Measurements from ENCODE around the gene ADAMTS17. TPM values are rescaled to one million over a fixed set of nuclear protein-coding genes. Genes with fewer than 3 reads are reported as not detected.

ADAMTS17 gene
- total RNA-seq, 1 donor from 2014 or later = 4.8 TPM

- H3K9me3 Mint-ChIP-seq (ENCODE audit: unreplicated experiment) = peaks cover 5% of the 10 kb centered on the region
- no peak for DNase-seq (ENCODE audit: low spot score)
- no peak overlapping the region for H3K27ac Mint-ChIP-seq (ENCODE audit: unreplicated experiment)
- no peak for TF ChIP-seq CTCF (IDR thresholded peaks at IDR 0.05; ENCODE audit: unreplicated experiment)
- H3K36me3 Mint-ChIP-seq (ENCODE audit: low read depth, unreplicated experiment) = peaks cover 13% of the 10 kb centered on the region
- peaks cover 3% of the 10 kb centered on the region for H3K27me3 Mint-ChIP-seq (ENCODE audit: unreplicated experiment)
- peaks cover 13% of the 10 kb centered on the region for H3K4me1 Mint-ChIP-seq (ENCODE audit: unreplicated experiment)
- no peak overlapping the region for H3K4me3 Mint-ChIP-seq (ENCODE audit: unreplicated experiment)
Measured at GRCh38 chr15:100143378-100143777, 198.4 kb downstream of the ADAMTS17 start.

GRCh38 chr15:100141311-100142001 lies 200.3 kb downstream of the ADAMTS17 start:
- Mint-ChIP-seq H3K27me3 (ENCODE audit: unreplicated experiment) (peaks cover 3% of the 10 kb centered on the region), H3K4me3 (ENCODE audit: unreplicated experiment) (no peak overlapping the region), H3K36me3 (ENCODE audit: low read depth, unreplicated experiment) (no peaks in the 10 kb centered on the region), H3K27ac (ENCODE audit: unreplicated experiment) (no peak overlapping the region), H3K4me1 (ENCODE audit: unreplicated experiment) (peaks cover 13% of the 10 kb centered on the region), H3K9me3 (ENCODE audit: unreplicated experiment) (no peaks in the 10 kb centered on the region)
- no peak for DNase-seq (ENCODE audit: low spot score)
- TF ChIP-seq CTCF (IDR thresholded peaks at IDR 0.05; ENCODE audit: unreplicated experiment) = no peak

- H3K4me3 Mint-ChIP-seq (ENCODE audit: unreplicated experiment) = no peak overlapping the region
- H3K27me3 Mint-ChIP-seq (ENCODE audit: unreplicated experiment) = peaks cover 5% of the 10 kb centered on the region
- H3K4me1 Mint-ChIP-seq (ENCODE audit: unreplicated experiment) = peaks cover 13% of the 10 kb centered on the region
- TF ChIP-seq CTCF (IDR thresholded peaks at IDR 0.05; ENCODE audit: unreplicated experiment) = no peak
- no peak for DNase-seq (ENCODE audit: low spot score)
- no peaks in the 10 kb centered on the region for H3K36me3 Mint-ChIP-seq (ENCODE audit: low read depth, unreplicated experiment)
- H3K9me3 Mint-ChIP-seq (ENCODE audit: unreplicated experiment) = no peaks in the 10 kb centered on the region
- H3K27ac Mint-ChIP-seq (ENCODE audit: unreplicated experiment) = no peak overlapping the region
Measured at GRCh38 chr15:100140527-100141308, 201.1 kb downstream of the ADAMTS17 start.

- no peak for TF ChIP-seq CTCF (IDR thresholded peaks at IDR 0.05; ENCODE audit: unreplicated experiment)
- H3K9me3 Mint-ChIP-seq (ENCODE audit: unreplicated experiment) = no peaks in the 10 kb centered on the region
- H3K27ac Mint-ChIP-seq (ENCODE audit: unreplicated experiment) = no peak overlapping the region
- no peaks in the 10 kb centered on the region for H3K36me3 Mint-ChIP-seq (ENCODE audit: low read depth, unreplicated experiment)
- peaks cover 2% of the 10 kb centered on the region for H3K4me1 Mint-ChIP-seq (ENCODE audit: unreplicated experiment)
- H3K27me3 Mint-ChIP-seq (ENCODE audit: unreplicated experiment) = peaks cover 2% of the 10 kb centered on the region
- no peak for DNase-seq (ENCODE audit: low spot score)
- no peak overlapping the region for H3K4me3 Mint-ChIP-seq (ENCODE audit: unreplicated experiment)
Measured at GRCh38 chr15:100134586-100134985, 207.2 kb downstream of the ADAMTS17 start.

- Mint-ChIP-seq H3K9me3 (ENCODE audit: unreplicated experiment) (no peaks in the 10 kb centered on the region), H3K27ac (ENCODE audit: unreplicated experiment) (no peak overlapping the region), H3K27me3 (ENCODE audit: unreplicated experiment) (peaks cover 2% of the 10 kb centered on the region), H3K4me1 (ENCODE audit: unreplicated experiment) (no peaks in the 10 kb centered on the region), H3K36me3 (ENCODE audit: low read depth, unreplicated experiment) (no peaks in the 10 kb centered on the region), H3K4me3 (ENCODE audit: unreplicated experiment) (no peak overlapping the region)
- no peak for TF ChIP-seq CTCF (IDR thresholded peaks at IDR 0.05; ENCODE audit: unreplicated experiment)
- DNase-seq (ENCODE audit: low spot score) = no peak
Measured at GRCh38 chr15:100134089-100134583, 207.6 kb downstream of the ADAMTS17 start.
